Right ventricle myocardium inferior (tissue), 1 donor: Measurements from ENCODE around the gene PARD3B. TPM values are rescaled to one million over a fixed set of nuclear protein-coding genes. Genes with fewer than 3 reads are reported as not detected.

ENCODE experiments used
- ATAC-seq: fragments of 200-7000 bp; cut with Tn5 transposase; one replicate; pipeline ENCODE4 v1.9.1; 2020; ENCODE audit warnings: mild to moderate bottlenecking, moderate library complexity
- DNase-seq: peaks from one replicate; pipeline ENCODE4 v3.0.0; 2021; ENCODE audit errors: missing footprints
- intact Hi-C: fragments of 100-400 bp; cut with DNase I; formaldehyde crosslinking; loops from one replicate; pipeline ENCODE4 v1.11.0; 2022
- total RNA-seq: library from RNA; stranded (reverse); fragmentation: NEBNext Ultra II Directional; extraction: Animal tissue kit (Norgen Biotek cat#: 25700); gene quantifications from one replicate; pipeline ENCODE4 v1.2.1, GENCODE V29; 2021
- donor health status: DM: no; HTN: yes; CAD: no; lungs with severe emphysema.

Gene PARD3B
- total RNA-seq, 1 donor from 2014 or later: 7.8 TPM

GRCh38 chr2:205655779-205656456 lies 1110.6 kb downstream of the PARD3B start:
- ATAC-seq: no peak
- no peak for DNase-seq
- intact Hi-C loops: no loop called here

DNA sequence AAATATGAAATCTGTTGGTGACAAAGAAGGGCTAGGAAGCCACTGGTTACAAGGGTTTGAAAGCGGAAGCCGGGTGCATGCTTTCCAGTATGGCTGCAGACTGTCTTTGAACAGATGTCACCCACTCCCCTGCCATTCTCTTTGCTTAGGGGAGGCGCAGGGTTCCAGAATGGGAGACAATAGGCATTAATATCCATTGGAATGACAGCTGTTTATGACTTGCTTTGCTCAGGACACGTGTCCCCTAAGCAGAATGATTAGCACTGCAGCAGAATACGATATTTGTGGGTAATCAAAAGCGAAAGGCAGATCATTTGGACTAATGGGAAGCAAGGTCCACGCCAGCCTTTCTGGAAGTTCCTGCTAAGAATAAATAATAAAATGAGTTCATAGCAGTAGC lies 1111.2 kb downstream of the PARD3B start:
- DNase-seq (no peak), ATAC-seq (no peak)
- intact Hi-C loops: no loop called here

DNA sequence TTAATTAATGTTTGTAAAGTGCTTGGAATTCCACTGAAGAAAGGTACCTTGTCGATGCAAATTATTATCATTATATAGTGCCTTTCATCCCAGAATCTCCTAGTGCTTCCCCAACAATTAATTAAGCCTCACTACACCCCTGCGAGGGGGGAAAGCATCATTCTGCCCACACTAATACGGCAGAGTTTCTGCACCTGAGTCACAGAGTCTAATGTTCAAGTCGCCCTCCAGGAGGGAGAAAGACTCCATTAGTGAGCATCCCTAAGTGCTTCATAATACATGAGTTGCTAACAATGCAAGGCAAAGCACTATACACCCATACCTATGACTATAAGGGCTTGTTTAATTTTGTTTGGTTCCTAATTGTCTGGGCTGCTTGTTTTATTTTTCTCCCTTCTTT lies 1111.7 kb downstream of the PARD3B start:
- no peak for ATAC-seq
- intact Hi-C loops: no loop called here
- DNase-seq: no peak

- no peak for DNase-seq
- intact Hi-C loops: no loop called here
- peak; percentile 43 for ATAC-seq
These were observed 1112.3 kb downstream of the PARD3B start for GRCh38 chr2:205657579-205657978.

- ATAC-seq (no peak), DNase-seq (no peak)
- intact Hi-C loops: no loop called here
These were observed 1112.8 kb downstream of the PARD3B start for GRCh38 chr2:205658068-205658467.

- DNase-seq: no peak
- no peak for ATAC-seq
- intact Hi-C loops: no loop called here
These were observed 1113.3 kb downstream of the PARD3B start for GRCh38 chr2:205658572-205658971.

DNA sequence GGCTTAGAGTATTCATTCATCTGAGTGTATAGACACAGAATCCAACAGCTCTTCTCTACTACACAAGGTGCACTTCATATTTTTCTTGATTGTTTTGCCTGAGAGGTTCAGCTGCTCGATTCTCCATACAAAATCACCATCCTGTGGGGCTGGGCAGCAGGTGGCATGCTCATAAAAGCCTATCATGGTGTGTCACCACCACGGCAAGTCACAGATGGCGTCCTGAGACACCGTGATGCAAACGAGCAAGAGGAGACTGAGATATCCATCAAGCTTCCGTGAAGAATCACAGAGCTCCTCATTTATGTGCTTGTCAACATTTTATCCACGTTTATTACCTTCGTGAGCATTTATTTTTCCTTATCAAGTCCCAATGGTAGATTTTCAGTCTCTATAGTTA lies 1114.6 kb downstream of the PARD3B start:
- intact Hi-C loops: no loop called here
- ATAC-seq (no peak), DNase-seq (no peak)

GRCh38 chr2:205660521-205661124 lies 1115.3 kb downstream of the PARD3B start:
- DNase-seq: no peak
- intact Hi-C loops: no loop called here

GRCh38 chr2:205661281-205661680 lies 1116.0 kb downstream of the PARD3B start:
- intact Hi-C loops: no loop called here
- no peak for ATAC-seq
- no peak for DNase-seq

More at GRCh38 chr2:205660521-205661124, 1115.3 kb downstream of the PARD3B start:
- peak; percentile 22 for ATAC-seq

GRCh38 chr2:205662206-205662965 lies 1117.1 kb downstream of the PARD3B start:
- intact Hi-C loops: no loop called here
- ATAC-seq (no peak), DNase-seq (no peak)

- no peak for ATAC-seq
- DNase-seq: no peak
- intact Hi-C loops: no loop called here
These were observed 1120.5 kb downstream of the PARD3B start for GRCh38 chr2:205665791-205666190.
